ENCODE data around the gene RGCC. TPM values are rescaled to one million over a fixed set of nuclear protein-coding genes. Genes with fewer than 3 reads are reported as not detected.

Gene RGCC
- total and polyA plus RNA-seq, 7 donors = 8.3 to 65.3 (median 30.4) TPM

DNA sequence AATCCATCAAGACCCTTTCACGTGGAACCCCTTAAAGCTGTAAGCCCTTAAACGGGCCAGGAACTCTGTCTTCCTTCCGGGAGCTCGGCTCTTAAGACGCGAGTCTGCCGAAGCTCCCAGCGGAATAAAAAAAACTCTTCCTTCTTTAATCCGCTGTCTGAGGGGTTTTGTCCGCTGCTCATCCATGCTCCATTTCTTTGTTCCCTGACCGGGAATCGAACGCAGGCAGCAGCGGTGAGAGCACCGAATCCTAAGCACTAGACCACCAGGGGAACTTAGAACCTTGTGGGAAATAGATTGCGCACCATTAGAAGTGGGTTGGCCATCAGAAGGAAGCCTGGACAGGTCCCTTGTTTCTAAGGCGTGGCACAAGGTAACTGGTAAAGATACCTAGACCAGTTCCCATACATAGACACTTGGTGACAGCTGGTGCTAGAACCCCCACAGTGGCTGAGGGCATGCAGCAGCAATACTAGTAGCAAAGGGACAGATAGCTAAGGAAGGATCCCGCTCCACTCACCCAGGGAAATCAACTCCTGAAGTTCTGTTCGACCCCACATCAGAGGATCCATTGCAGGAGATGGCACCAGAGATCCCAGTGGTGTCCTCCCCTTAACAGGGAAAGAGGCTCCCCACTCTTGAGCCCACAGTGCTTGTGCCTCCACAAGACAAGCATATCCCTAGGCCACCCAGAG is 1.5 kb upstream of the RGCC start:
- TF ChIP-seq EP300 (IDR thresholded peaks at IDR 0.05) = no peak
- no peak for TF ChIP-seq POLR2A (IDR thresholded peaks at IDR 0.05)
- TF ChIP-seq, protein P1, sequence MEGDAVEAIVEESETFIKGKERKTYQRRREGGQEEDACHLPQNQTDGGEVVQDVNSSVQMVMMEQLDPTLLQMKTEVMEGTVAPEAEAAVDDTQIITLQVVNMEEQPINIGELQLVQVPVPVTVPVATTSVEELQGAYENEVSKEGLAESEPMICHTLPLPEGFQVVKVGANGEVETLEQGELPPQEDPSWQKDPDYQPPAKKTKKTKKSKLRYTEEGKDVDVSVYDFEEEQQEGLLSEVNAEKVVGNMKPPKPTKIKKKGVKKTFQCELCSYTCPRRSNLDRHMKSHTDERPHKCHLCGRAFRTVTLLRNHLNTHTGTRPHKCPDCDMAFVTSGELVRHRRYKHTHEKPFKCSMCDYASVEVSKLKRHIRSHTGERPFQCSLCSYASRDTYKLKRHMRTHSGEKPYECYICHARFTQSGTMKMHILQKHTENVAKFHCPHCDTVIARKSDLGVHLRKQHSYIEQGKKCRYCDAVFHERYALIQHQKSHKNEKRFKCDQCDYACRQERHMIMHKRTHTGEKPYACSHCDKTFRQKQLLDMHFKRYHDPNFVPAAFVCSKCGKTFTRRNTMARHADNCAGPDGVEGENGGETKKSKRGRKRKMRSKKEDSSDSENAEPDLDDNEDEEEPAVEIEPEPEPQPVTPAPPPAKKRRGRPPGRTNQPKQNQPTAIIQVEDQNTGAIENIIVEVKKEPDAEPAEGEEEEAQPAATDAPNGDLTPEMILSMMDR (IDR thresholded peaks at IDR 0.05) = no peak
- no peak for TF ChIP-seq POLR2AphosphoS5 (IDR thresholded peaks at IDR 0.05)
- DNase-seq = no peak
- Histone ChIP-seq H3K4me1 (peaks cover 0 to 24% (median 22%) of the 10 kb centered on the region in 4 donors), H3K27me3 (peaks cover 9 to 46% (median 19%) of the 10 kb centered on the region in 3 donors), H3K4me3 (no peak overlapping the region), H3K9me3 (no peaks in the 10 kb centered on the region), H3K36me3 (no peaks in the 10 kb centered on the region), H3K27ac (no peak overlapping the region)
- intact Hi-C loops (cut with DNase I) = loop anchor here (5.0 kb wide), 2 partner anchors 91 to 196 kb away; no protein-coding TSS in a partner anchor
- WGBS, 2 donors = 53 to 65% methylated on average over 19 of the region's 19 CpGs

DNA sequence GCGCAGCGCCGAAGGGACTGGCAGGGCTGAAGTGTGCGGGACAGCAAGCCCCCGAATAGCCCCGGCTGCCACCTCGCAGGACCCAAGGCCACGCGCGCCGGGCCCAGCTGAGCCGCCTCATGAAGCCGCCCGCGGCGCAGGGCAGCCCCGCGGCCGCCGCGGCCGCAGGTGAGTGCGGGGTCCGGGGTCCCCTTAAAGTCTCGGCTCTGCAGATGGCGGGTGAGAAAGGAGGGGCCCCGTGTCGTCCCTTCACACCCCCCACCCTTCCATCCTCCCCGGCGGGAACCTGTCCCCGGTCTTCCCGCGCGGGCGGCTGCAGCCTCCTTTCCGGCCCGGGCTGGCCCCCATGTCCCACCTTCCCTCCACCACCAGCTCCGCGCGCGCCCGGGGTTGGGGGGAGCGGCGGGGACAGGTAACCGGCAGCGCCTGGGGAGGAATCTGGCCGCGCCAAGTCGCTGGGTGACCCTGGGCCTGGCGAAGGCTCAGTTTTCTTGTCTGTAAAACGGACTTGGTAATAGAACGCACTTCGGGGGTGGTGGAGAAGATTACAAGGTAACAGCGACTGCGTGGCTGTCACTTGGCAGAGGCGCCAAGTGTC is 338 bp downstream of the RGCC start:
- Histone ChIP-seq H3K36me3 (no peaks in the 10 kb centered on the region), H3K4me3 (peak overlapping the region; percentile 52 to 72 (median 62)), H3K4me1 (peaks cover 0 to 24% (median 22%) of the 10 kb centered on the region in 4 donors), H3K27ac (peak overlapping the region; percentile 41 to 73 (median 58)), H3K27me3 (peaks cover 9 to 62% (median 19%) of the 10 kb centered on the region in 3 donors), H3K9me3 (no peaks in the 10 kb centered on the region)
- no peak for TF ChIP-seq POLR2A (IDR thresholded peaks at IDR 0.05)
- no peak for TF ChIP-seq POLR2AphosphoS5 (IDR thresholded peaks at IDR 0.05)
- 1% methylated on average over 56 of the region's 56 CpGs for WGBS, 2 donors
- intact Hi-C loops (cut with DNase I) = loop anchor here (5.0 kb wide), 2 partner anchors 90 to 195 kb away; no protein-coding TSS in a partner anchor
- no peak for DNase-seq

DNA sequence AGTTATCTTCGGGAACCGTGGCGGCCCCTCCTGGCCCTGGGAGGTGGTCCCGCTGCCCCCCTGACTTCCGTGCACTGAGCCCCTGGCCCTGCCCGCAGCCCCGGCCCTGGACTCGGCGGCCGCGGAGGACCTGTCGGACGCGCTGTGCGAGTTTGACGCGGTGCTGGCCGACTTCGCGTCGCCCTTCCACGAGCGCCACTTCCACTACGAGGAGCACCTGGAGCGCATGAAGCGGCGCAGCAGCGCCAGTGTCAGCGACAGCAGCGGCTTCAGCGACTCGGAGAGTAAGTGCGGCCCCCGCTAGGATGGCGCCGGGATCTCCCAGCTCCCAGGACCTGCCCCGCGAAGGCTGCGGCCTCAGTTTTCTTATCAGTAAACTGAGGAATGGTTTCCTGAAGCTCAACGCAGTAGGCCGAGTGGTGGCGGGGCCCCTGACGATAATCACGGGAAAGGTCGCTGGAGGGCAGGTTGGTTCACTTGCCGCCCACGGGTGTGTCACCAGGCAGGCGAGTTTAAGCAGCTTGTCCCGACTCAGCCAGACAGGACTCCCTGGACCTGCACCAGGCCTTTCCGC is 924 bp downstream of the RGCC start:
- H3K4me3 ChIP-seq = peak overlapping the region; percentile 52 to 72 (median 62)
- intact Hi-C loops (cut with DNase I) = loop anchor here (5.0 kb wide), 2 partner anchors 89 to 194 kb away; no protein-coding TSS in a partner anchor
- 1 to 2% methylated on average over 50 of the region's 50 CpGs for WGBS, 2 donors
- TF ChIP-seq POLR2A (IDR thresholded peaks at IDR 0.05) (no peak), POLR2AphosphoS5 (IDR thresholded peaks at IDR 0.05) (no peak), EP300 (IDR thresholded peaks at IDR 0.05) (no peak)
- TF ChIP-seq, protein P1 (IDR thresholded peaks at IDR 0.05) = no peak
- H3K9me3 ChIP-seq = no peaks in the 10 kb centered on the region
- peaks cover 0 to 24% (median 22%) of the 10 kb centered on the region in 4 donors for H3K4me1 ChIP-seq
- DNase-seq = peak; percentile 67
- H3K36me3 ChIP-seq = no peaks in the 10 kb centered on the region
- H3K27me3 ChIP-seq = peaks cover 9 to 67% (median 19%) of the 10 kb centered on the region in 3 donors
- peak overlapping the region; percentile 41 to 73 (median 58) for H3K27ac ChIP-seq

DNA sequence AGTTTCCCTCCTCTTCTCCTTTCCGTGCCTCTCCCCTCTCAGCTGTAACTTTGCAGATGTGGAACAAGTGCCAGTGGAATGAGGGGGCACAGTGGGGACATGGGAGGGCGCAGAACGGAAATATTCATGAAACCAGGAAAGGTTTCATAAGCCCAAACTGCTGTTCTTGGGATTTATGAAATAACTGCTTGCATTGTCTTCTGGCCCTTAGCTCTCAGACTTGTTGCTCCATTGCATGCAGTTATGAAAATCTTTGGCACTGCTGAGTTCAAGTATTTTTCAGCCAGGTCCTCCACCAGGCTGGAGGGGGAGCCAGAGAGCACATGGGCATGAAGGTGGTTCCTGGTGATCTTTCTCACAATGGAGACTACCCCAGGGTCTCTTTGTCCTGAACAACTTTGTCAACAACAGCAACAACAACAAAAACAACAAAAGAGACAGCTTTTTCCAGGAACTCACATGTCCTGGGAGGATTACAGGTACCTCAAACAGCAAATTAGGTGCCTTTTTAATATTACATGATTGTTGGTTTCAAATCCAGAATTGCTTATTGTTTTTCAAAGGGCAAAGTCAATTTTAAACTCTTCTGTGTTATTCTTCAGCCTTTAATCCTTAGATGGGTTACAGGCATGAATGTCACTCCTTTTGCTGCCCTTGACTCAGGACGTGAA is 1.5 kb downstream of the RGCC start:
- WGBS, 2 donors = 35 to 44% methylated on average over 4 of the region's 4 CpGs
- H3K27ac ChIP-seq = peak overlapping the region; percentile 41 to 73 (median 58)
- H3K27me3 ChIP-seq = peaks cover 9 to 67% (median 19%) of the 10 kb centered on the region in 3 donors

More for the DNA sequence above, 1.5 kb downstream of the RGCC start:
- TF ChIP-seq EP300 (IDR thresholded peaks at IDR 0.05) = no peak
- TF ChIP-seq POLR2A (IDR thresholded peaks at IDR 0.05) = no peak
- TF ChIP-seq, protein P1 (IDR thresholded peaks at IDR 0.05) = peak in 2 of 4 experiments; percentile 42 to 49
- TF ChIP-seq POLR2AphosphoS5 (IDR thresholded peaks at IDR 0.05) = peak in 1 of 4 donors; percentile 30
- intact Hi-C loops (cut with DNase I) = loop anchor here (5.0 kb wide), 2 partner anchors 88 to 193 kb away; no protein-coding TSS in a partner anchor
- peak; percentile 65 for DNase-seq
- H3K4me3 ChIP-seq = peak overlapping the region; percentile 52 to 72 (median 62)
- no peaks in the 10 kb centered on the region for H3K9me3 ChIP-seq
- H3K36me3 ChIP-seq = no peaks in the 10 kb centered on the region
- H3K4me1 ChIP-seq = peaks cover 0 to 27% (median 22%) of the 10 kb centered on the region in 4 donors
